HepG2 (cell line): Measurements from ENCODE around the gene ZC3H18. TPM values are rescaled to one million over a fixed set of nuclear protein-coding genes. Genes with fewer than 3 reads are reported as not detected.

Source experiments
- ATF7 ChIP-seq, 2 experiments: fragments of 450-650 bp in 1 of 2; sonication (generic) in 1 of 2; formaldehyde crosslinking in 1 of 2; IDR thresholded peaks; 2 replicates each; pipeline versions ENCODE4 v1.4.0 to v1.6.1; 2016 to 2020; ENCODE audit warnings: antibody characterized with exemption in 1 of 2, mild to moderate bottlenecking in 1 of 2, missing genetic modification reagents in 1 of 2
- HHEX ChIP-seq: IDR thresholded peaks from 2 replicates; pipeline ENCODE4 v1.6.1; 2016; ENCODE audit warnings: control low read depth
- KMT2A ChIP-seq: sonication (generic); formaldehyde crosslinking; IDR thresholded peaks from 2 replicates; pipeline ENCODE4 v1.4.0; 2020; ENCODE audit warnings: missing genetic modification reagents
- NCOA1 ChIP-seq: sonication (generic); formaldehyde crosslinking; IDR thresholded peaks from 2 replicates; pipeline ENCODE4 v1.9.0; 2021; ENCODE audit warnings: missing genetic modification reagents
- TCF7 ChIP-seq: sonication (generic); IDR thresholded peaks from 2 replicates; pipeline ENCODE4 v1.6.1; 2016; ENCODE audit warnings: antibody characterized with exemption, low read depth
- ZFP62 ChIP-seq: sonication (generic); formaldehyde crosslinking; IDR thresholded peaks from 2 replicates; pipeline ENCODE4 v1.4.0; 2020; ENCODE audit warnings: missing genetic modification reagents
- ZNF263 ChIP-seq: sonication (generic); formaldehyde crosslinking; IDR thresholded peaks from 2 replicates; pipeline ENCODE4 v1.4.0; 2020; ENCODE audit warnings: missing genetic modification reagents
- ZNF3 ChIP-seq: IDR thresholded peaks from 2 replicates; pipeline ENCODE4 v1.7.0; 2017; ENCODE audit warnings: inconsistent platforms
- ZNF329 ChIP-seq: sonication (generic); formaldehyde crosslinking; IDR thresholded peaks from 2 replicates; pipeline ENCODE4 v1.9.0; 2021; ENCODE audit warnings: low read depth, mild to moderate bottlenecking, missing genetic modification reagents
- ZNF607 ChIP-seq: sonication (generic); formaldehyde crosslinking; IDR thresholded peaks from 2 replicates; pipeline ENCODE4 v1.5.1; 2020; ENCODE audit warnings: missing genetic modification reagents, mild to moderate bottlenecking, borderline replicate concordance
- ZNF713 ChIP-seq: sonication (generic); formaldehyde crosslinking; IDR thresholded peaks from 2 replicates; pipeline ENCODE4 v1.4.0; 2020; ENCODE audit warnings: mild to moderate bottlenecking, missing genetic modification reagents
- ZNF839 ChIP-seq: sonication (generic); formaldehyde crosslinking; IDR thresholded peaks from 2 replicates; pipeline ENCODE4 v1.4.0; 2020; ENCODE audit warnings: missing genetic modification reagents, mild to moderate bottlenecking, borderline replicate concordance
- ZNF841 ChIP-seq: sonication (generic); formaldehyde crosslinking; IDR thresholded peaks from 2 replicates; pipeline ENCODE4 v1.8.1; 2023; ENCODE audit warnings: missing genetic modification reagents, borderline replicate concordance
- polyA plus RNA-seq, 8 experiments: library from polyadenylated mRNA; depleted of rRNA in 3 of 8; stranded (reverse) in 7 of 8; unstranded in 1 of 8; fragments of >200 nt; fragmentation: Illumina TruSeq in 4 of 8; extraction: Trizol in 4 of 8; gene quantifications; 2 replicates each; pipeline versions ENCODE4 v1.2.1 to v1.2.3, GENCODE V29; 2011 to 2016; ENCODE audit warnings: low read depth in 4 of 8, missing spikeins in 1 of 8, mixed read lengths in 1 of 8; ENCODE audit not compliant: insufficient read depth in 1 of 8
- total RNA-seq, 5 experiments: library from RNA; depleted of rRNA; stranded (reverse); fragments of >200 nt; fragmentation: Illumina TruSeq; extraction: Trizol; gene quantifications; 2 replicates each; pipeline ENCODE4 v1.2.3, GENCODE V29; 2016; ENCODE audit warnings: low read depth in 1 of 5
- TF ChIP-seq, protein P1 (sequence below): sonication (generic); formaldehyde crosslinking; IDR thresholded peaks from 2 replicates; pipeline ENCODE4 v1.5.1; 2020; ENCODE audit warnings: mild to moderate bottlenecking, missing genetic modification reagents, borderline replicate concordance
- TF ChIP-seq, protein P2 (sequence below): sonication (generic); formaldehyde crosslinking; IDR thresholded peaks from 2 replicates; pipeline ENCODE4 v1.8.0; 2022; ENCODE audit warnings: missing genetic modification reagents, mild to moderate bottlenecking, inconsistent platforms, borderline replicate concordance
- TF ChIP-seq, protein P3 (sequence below): sonication (generic); formaldehyde crosslinking; IDR thresholded peaks from 2 replicates; pipeline ENCODE4 v1.4.0; 2020; ENCODE audit warnings: missing genetic modification reagents, borderline replicate concordance
- TF ChIP-seq, protein P4 (sequence below): sonication (generic); formaldehyde crosslinking; IDR thresholded peaks from 2 replicates; pipeline ENCODE4 v1.5.0; 2020; ENCODE audit warnings: mild to moderate bottlenecking, missing genetic modification reagents
- TF ChIP-seq, protein P5 (sequence below), 2 experiments: fragments of 450-650 bp in 1 of 2; sonication (generic) in 1 of 2; formaldehyde crosslinking; IDR thresholded peaks; 2 replicates each; pipeline versions ENCODE4 v1.5.0 to v1.8.0; 2020 to 2022; ENCODE audit warnings: mild to moderate bottlenecking in 1 of 2, missing genetic modification reagents in 1 of 2

ZC3H18 gene
- total and polyA plus RNA-seq, 2 of the 13 experiments (the other 11 are each of a cell fraction or from before 2014, with no cell fraction given) = 11.2 to 27.4 TPM

DNA sequence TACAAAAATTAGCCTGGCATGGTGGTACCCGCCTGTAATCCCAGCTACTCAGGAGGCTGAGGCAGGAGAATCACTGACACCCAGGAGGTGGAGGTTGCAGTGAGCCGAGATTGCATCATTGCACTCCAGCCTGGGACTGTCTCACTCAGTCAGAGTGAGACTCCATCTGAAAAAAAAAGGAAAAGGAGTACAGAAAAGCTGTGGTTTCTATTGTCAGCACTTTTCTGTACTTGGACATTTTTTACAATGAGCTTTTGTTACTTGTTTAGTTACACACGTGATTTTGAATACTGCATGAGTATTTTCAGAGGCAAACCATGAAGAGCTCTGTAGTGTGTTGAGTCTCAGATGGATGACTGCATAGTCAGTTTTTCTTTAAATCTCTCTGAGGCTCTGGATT lies 26.3 kb downstream of the ZC3H18 start (continued):
- TF ChIP-seq, protein P1, sequence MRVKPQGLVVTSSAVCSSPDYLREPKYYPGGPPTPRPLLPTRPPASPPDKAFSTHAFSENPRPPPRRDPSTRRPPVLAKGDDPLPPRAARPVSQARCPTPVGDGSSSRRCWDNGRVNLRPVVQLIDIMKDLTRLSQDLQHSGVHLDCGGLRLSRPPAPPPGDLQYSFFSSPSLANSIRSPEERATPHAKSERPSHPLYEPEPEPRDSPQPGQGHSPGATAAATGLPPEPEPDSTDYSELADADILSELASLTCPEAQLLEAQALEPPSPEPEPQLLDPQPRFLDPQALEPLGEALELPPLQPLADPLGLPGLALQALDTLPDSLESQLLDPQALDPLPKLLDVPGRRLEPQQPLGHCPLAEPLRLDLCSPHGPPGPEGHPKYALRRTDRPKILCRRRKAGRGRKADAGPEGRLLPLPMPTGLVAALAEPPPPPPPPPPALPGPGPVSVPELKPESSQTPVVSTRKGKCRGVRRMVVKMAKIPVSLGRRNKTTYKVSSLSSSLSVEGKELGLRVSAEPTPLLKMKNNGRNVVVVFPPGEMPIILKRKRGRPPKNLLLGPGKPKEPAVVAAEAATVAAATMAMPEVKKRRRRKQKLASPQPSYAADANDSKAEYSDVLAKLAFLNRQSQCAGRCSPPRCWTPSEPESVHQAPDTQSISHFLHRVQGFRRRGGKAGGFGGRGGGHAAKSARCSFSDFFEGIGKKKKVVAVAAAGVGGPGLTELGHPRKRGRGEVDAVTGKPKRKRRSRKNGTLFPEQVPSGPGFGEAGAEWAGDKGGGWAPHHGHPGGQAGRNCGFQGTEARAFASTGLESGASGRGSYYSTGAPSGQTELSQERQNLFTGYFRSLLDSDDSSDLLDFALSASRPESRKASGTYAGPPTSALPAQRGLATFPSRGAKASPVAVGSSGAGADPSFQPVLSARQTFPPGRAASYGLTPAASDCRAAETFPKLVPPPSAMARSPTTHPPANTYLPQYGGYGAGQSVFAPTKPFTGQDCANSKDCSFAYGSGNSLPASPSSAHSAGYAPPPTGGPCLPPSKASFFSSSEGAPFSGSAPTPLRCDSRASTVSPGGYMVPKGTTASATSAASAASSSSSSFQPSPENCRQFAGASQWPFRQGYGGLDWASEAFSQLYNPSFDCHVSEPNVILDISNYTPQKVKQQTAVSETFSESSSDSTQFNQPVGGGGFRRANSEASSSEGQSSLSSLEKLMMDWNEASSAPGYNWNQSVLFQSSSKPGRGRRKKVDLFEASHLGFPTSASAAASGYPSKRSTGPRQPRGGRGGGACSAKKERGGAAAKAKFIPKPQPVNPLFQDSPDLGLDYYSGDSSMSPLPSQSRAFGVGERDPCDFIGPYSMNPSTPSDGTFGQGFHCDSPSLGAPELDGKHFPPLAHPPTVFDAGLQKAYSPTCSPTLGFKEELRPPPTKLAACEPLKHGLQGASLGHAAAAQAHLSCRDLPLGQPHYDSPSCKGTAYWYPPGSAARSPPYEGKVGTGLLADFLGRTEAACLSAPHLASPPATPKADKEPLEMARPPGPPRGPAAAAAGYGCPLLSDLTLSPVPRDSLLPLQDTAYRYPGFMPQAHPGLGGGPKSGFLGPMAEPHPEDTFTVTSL = no peak
- TF ChIP-seq ATF7 (IDR thresholded peaks at IDR 0.05) (peak; percentile 57; the same call in 1 of the 2 replicates), ATF7 (CRISPR knock-in tag; IDR thresholded peaks at IDR 0.05) (no peak), TCF7 (no peak), ZNF263 (CRISPR knock-in tag) (no peak), ZNF329 (CRISPR knock-in tag) (no peak), NCOA1 (CRISPR knock-in tag) (no peak), ZNF713 (CRISPR knock-in tag) (no peak), ZNF3 (CRISPR knock-in tag) (no peak), ZFP62 (no peak), ZNF607 (no peak), HHEX (CRISPR knock-in tag) (no peak), ZNF839 (CRISPR knock-in tag) (no peak), KMT2A (no peak), ZNF841 (CRISPR knock-in tag) (no peak)
- TF ChIP-seq, protein P2, sequence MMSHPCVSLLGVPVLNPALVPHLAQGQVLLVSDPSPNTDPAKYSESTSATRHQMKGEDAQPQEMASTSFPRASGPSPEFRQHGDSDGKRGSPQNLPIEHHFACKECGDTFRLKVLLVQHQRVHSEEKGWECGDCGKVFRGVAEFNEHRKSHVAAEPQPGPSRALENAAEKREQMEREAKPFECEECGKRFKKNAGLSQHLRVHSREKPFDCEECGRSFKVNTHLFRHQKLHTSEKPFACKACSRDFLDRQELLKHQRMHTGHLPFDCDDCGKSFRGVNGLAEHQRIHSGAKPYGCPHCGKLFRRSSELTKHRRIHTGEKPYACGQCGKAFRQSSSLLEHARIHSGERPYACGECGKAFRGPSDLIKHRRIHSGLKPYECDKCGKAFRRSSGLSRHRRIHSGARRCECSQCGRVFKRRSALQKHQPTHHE (CRISPR knock-in tag) = no peak
- TF ChIP-seq, protein P3, sequence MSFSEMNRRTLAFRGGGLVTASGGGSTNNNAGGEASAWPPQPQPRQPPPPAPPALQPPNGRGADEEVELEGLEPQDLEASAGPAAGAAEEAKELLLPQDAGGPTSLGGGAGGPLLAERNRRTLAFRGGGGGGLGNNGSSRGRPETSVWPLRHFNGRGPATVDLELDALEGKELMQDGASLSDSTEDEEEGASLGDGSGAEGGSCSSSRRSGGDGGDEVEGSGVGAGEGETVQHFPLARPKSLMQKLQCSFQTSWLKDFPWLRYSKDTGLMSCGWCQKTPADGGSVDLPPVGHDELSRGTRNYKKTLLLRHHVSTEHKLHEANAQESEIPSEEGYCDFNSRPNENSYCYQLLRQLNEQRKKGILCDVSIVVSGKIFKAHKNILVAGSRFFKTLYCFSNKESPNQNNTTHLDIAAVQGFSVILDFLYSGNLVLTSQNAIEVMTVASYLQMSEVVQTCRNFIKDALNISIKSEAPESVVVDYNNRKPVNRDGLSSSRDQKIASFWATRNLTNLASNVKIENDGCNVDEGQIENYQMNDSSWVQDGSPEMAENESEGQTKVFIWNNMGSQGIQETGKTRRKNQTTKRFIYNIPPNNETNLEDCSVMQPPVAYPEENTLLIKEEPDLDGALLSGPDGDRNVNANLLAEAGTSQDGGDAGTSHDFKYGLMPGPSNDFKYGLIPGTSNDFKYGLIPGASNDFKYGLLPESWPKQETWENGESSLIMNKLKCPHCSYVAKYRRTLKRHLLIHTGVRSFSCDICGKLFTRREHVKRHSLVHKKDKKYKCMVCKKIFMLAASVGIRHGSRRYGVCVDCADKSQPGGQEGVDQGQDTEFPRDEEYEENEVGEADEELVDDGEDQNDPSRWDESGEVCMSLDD (CRISPR knock-in tag) = no peak
- TF ChIP-seq, protein P4, sequence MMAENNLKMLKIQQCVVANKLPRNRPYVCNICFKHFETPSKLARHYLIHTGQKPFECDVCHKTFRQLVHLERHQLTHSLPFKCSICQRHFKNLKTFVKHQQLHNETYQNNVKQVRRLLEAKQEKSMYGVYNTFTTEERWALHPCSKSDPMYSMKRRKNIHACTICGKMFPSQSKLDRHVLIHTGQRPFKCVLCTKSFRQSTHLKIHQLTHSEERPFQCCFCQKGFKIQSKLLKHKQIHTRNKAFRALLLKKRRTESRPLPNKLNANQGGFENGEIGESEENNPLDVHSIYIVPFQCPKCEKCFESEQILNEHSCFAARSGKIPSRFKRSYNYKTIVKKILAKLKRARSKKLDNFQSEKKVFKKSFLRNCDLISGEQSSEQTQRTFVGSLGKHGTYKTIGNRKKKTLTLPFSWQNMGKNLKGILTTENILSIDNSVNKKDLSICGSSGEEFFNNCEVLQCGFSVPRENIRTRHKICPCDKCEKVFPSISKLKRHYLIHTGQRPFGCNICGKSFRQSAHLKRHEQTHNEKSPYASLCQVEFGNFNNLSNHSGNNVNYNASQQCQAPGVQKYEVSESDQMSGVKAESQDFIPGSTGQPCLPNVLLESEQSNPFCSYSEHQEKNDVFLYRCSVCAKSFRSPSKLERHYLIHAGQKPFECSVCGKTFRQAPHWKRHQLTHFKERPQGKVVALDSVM (CRISPR knock-in tag) = peak; percentile 97
- TF ChIP-seq, protein P5, sequence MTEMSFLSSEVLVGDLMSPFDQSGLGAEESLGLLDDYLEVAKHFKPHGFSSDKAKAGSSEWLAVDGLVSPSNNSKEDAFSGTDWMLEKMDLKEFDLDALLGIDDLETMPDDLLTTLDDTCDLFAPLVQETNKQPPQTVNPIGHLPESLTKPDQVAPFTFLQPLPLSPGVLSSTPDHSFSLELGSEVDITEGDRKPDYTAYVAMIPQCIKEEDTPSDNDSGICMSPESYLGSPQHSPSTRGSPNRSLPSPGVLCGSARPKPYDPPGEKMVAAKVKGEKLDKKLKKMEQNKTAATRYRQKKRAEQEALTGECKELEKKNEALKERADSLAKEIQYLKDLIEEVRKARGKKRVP (CRISPR knock-in tag; IDR thresholded peaks at IDR 0.05) = peak in 1 of 2 experiments; percentile 60; a peak in 1 of 4 replicates
